NCI-H226 (cell line): ENCODE results near the gene AP1G2.

Source experiments
- DNase-seq: peaks from one replicate; pipeline ENCODE4 v3.0.0-alpha.2; 2015

AP1G2 gene

GRCh38 chr14:23536494-23536893, 31.1 kb downstream of the AP1G2 start:
- DNase-seq = no peak

DNA sequence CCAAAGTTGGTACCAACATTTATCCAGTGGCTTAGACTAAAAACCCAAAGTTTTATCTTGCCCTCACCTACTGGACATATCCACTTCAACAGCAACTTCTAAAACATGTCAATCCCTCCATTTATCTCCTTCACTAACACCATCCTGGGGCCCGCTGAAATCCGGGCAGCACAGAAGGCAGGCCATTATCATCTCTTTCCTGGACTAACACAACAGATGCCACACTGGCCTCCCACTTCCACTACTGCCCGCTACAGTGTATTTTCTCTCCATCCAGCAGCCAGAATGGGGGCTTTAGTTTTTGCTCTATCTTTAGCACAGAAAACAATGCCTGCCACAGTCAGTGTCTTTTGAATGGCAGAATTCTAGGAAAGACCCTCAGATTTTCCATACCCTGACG, 31.6 kb downstream of the AP1G2 start:
- no peak for DNase-seq

DNA sequence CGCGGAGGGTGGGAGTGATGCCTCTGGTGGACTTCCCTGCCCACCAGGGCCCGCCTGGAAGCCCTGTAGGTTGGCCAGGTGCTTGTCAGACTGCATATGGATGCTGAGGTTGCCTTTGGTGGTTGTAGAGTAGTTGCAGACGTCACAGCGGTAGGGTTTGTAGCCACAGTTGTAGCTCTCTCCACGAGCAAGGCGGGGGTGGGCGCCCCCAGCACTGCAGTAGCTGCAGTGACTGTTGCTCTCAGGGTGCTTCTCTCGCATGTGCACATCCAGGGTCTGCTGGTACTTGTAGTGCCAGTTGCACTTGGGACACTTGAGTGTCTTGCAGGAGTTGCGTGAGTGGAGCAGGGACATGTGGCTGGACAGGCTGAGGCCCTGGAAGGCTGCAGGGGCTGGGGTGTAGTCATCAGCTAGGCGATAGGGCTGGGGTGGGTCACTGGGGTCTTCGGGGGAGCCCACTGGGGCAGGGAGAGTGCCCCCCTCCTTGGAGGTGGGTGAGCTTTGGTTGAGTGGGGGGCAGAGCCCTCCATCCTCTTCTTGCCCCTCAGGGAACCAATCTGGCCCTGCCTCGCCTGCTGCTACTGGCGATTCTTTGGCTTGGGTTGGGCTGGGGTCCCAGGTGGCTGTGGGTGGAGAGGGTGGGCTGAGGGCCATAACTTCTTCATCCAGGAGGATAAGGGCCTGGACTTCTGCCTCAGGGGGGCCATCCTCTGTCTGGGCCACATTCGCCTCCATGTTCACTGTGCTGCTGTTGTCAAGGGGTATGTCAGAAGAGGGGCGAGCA, 33.7 kb downstream of the AP1G2 start:
- no peak for DNase-seq

GRCh38 chr14:23532658-23533057, 34.9 kb downstream of the AP1G2 start:
- no peak for DNase-seq

DNA sequence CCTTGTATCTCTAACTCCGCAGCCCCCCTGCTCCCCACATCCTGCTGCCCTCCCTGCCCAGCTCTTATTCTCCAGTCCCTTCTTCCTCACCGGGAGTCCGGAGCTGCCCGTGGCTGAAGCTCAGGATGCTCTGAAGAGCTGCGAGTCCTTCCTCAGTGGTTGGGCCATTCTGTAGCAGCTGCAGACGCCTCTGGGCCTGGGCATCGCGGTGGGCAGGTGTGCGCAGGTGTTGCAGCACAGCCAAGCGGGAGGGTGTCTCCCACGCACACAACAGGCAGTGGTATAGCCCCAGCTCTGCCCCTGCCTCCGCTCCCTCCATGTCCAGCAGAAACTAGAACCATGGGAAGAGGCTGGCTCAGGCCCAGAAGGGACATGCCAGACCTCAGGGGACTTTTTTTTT, 36.2 kb downstream of the AP1G2 start:
- DNase-seq = no peak

- DNase-seq = no peak
These were observed 37.1 kb downstream of the AP1G2 start for GRCh38 chr14:23530375-23531055.

- DNase-seq = no peak
These were observed 38.6 kb downstream of the AP1G2 start for GRCh38 chr14:23529016-23529415.

DNA sequence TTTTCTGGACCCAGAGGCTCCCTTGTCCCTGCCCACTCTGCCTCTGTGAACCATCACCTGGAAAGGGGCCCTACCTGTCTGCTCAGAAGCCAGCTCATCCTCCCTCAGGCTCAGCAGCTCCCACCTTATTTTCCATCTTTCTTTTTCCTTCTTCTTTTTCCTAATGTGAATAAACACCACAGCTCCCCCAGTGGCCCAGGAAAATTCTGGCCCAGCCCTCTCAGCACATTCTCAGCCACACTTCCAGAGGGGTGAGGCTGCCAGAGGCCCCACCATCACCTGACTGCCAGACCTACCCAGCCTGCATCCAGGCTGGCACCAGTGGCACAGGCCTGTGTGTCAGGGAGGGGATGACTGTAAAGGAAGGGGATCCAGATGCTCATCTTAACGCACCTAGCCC, 39.0 kb downstream of the AP1G2 start:
- DNase-seq = no peak

GRCh38 chr14:23525611-23526010, 42.0 kb downstream of the AP1G2 start:
- DNase-seq = no peak

- DNase-seq = no peak
These were observed 42.6 kb downstream of the AP1G2 start for GRCh38 chr14:23524954-23525353.

DNA sequence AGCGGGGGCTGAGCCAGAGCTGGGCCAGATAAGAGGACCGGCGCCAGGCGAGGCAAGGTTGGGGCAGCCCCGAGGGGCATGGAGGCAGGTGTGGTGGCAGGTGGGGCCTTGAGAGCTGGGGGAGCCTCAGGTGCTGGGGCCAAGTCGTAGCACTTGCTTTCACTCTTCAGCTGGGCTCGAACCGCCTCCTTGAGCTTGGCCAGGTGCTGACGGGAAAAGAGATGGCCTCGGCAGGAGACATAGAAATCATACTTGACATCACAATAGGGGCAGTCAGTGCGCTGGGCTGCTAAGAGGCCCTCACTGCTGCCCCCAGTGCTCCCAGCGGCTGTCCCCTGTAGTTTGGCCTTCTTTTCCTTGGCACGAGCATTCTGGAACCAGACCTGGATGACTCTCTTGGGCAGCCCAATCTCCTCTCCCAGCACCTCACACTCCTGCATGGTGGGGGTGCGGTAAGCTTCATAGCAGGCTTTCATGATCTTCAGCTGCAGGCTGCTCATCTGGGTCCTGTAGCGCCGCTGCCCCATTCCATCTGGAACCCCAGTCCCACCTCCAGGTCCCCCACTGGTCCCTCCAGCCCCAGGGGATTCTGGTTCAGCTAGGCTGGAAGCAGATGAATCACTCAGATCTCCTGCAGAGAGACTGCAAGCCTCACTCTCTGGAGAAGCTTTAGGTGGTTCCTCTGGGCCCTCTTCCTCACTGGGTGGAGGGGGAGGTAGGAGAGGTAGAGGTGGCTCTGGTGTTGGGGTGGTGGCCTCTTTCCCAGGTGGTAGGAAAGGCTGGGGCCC, 44.2 kb downstream of the AP1G2 start:
- DNase-seq = no peak

DNA sequence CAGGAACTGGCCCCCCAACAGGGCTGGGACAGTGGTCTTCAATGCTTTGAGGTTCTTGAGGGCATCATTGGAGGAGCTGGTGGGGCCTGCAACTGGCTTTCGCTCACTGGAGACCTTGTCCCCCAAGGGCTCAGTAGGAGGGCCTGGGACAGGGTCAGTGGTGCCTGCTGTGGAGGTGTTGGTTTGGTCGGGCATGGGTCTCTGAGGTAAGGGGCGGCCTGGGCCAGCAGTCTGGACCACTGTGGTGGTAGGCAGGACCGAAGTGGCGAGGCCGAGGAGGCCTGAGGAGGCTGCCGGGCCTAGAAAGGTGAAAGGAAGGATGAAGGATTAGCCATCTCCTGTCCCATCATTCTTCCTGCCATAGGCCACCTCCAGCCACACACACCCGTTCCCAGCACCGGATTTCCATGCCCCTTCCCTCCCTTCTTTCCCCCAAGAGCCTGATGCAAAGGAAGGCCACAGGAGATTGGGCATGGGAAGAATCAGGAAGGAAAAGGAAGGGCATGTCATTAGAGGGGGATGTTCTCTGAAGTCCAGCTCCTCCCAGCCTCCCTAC, 44.9 kb downstream of the AP1G2 start:
- DNase-seq = no peak

DNA sequence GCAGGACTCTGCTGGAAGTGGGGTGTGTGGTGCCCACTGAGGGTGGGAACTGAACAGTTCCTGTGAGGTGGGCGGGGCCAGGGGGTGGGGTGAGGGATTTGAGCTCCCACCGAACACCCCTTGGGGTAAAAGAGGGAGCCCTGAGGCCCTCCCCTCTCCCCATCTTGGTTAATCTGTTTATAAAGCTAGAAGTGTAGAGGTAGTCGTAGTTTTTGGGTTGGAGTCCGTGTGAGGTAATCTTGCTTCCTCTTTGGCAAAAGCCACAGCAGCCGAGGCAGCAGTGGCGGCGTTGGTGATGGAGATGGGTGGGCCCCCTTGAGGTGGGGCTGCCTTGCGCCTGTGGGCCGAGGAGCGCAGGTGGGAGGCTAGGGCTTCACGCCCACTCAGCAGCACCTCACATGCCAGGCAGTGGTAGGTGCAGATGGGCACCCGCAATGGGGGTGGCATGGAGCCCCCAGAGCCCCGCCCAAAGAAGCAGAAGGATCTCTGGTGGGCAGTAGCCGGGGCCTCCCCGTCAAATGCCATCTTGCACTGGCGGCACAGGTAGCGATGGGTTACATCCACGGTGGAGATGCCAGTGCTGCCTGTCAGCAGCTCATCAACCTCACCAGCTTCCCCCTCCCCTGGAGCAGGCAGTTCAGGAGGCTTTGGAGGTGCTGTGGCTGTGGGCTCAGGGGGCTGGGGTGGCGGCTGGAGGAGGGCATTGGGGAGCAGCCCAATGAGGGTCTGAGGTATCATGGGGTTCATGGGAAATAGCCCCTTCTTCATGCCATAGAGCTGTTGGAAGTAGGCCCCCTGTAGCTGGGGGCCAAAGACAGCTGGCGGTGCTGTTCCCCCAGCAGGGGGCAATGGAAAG, 45.6 kb downstream of the AP1G2 start:
- no peak for DNase-seq

- DNase-seq = no peak
These were observed 46.6 kb downstream of the AP1G2 start for GRCh38 chr14:23520899-23521533.

DNA sequence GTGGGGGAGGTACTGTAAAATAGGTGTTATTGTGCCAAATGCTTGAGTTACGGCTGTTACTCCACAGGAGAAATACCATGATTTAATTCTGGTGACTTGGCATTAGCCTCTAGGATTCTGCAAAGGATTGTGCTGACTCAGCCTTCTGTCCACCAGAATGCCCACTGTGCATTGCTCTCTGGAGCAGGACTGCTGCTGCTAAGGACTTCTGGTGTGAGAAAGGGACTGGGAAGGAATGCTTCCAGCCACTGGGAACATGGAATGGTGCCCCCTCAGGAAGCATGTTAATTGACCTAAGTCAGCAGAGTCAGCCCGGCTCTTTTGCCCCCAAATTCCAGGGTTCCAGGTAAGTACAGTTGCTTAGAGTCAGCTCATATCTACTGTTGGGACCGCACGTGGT, 48.9 kb downstream of the AP1G2 start:
- DNase-seq = no peak

DNA sequence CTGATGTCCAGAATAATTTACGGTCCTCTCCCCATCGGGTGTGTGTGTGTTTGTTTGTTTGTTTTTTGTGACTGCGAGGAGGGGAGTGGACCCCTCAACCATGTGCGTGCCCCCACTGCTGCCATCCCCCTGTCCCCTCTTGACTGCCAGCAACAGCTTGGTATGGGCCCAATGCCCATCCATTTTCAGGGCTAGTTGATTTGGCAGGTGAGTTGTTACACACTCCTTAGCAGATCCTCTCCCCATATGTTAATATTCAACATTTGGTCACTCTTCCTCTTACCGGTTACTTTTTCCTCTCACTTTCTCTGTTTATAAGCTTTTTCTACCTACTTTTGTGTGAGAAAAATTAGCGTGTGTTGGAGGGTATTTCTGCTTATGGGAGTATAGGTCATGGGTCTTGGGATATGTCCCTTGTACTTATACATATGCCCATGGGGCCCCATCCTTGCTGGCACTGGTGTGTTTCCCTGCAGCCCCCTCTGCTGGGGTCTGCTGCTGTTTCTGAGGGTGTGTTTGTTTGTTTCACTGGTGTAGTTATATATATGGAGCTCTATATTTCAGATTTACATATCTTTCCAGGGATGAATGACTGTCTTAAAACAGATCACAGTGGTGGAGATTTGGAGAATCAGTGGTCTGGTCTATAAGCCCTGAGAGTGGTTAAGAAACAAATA, 49.8 kb downstream of the AP1G2 start:
- no peak for DNase-seq

GRCh38 chr14:23514644-23514957, 53.0 kb downstream of the AP1G2 start:
- DNase-seq = no peak

DNA sequence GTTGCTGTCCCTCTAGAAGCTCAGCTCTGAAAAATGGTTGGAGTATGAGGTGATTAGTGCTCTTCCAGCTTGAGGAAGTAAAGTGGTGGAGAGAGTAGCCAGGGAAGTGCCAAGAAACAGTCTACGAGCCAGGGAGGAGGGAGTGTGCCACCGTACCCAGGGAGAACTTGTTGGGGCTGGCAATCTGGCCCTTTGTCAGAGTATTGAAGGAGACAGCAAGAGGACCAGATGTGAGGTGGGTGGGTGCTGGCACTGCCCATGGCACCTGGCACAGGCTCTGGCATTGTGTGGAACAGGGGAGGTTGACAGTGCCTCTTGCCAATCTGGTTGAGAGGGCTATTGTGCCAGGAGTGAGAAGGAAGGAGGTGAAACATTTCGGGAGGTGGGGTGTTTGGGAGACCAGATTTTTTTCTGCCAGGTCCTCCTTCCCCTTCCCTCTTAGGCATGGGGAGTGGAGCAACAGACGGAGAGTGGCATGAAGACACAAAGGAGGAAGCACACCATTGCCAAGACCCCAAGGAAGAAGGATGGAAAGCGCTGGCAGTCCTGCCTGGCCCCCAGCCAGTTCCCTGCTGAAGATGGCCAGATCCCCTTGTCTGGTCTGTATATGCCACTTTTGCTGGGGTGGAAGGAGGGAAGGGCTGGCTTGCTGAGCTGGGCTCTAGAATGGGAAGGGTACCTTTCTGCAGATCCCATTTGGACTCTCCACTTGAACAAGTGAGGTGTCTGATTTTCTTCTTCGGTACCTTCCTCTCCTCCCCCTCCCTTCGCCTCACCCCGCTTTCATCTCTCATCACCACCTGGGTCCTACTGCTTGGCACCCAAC, 53.6 kb downstream of the AP1G2 start:
- no peak for DNase-seq

DNA sequence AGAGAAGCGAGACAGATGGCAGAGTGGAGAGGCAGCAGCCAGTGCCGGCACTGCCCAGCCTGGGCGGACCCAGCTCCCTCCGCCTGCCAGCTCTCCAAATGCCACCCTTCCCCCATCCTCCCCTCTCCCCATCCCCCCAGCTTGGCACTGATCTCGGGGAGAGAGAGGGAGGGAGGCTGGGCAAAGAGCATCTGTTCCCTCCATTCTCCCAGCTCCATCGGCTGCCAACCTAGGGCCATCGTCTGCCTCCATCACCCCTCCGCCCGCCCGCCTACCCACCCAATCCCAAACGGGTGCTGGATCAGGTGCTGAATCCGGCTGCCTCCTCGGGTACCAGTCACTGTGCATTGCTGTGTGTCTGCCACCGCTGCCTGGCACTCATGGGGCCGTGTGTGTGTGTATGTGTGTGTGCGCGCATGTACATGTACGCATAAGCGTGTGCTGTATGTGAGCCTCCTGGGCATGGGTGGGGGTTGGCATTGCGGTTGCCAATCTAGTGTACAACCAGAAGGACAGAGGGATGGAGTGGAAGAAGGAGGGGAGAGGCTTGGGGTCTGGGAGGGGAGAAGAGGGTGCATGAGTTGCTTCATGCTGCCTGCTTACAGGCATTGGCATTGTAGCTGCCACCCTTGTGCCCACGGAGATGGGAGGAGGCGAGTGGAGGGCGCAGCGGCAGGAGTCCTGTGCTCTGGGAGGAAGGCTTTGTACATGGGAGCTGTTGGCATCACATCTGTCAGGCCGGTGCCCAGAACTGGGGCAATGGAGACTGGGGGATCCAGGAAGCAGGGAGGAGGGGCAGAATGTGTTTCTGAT, 54.4 kb downstream of the AP1G2 start:
- DNase-seq = no peak

DNA sequence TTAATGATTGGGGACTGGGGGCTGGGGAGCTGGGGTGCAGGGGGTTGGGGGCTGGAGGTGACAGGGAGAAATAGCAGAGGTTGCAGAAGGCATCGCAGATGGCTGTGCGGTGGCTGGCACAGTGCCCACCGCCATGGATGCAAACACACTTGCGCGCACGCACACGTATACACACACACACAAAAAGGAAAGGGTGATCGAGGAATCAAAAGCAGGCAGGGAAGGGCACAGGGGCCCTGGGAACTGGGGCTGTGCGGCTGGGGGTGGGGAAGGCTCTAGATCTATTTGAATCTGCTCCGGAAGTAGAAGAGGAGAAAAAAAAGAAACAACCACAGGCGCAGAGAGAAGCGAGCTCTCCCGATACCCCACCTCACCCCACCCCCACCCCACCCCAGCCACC, 55.4 kb downstream of the AP1G2 start:
- no peak for DNase-seq
